Liver (tissue), 9 donors: ENCODE measurements around the gene M1AP. TPM values are rescaled to one million over a fixed set of nuclear protein-coding genes. Genes with fewer than 3 reads are reported as not detected.

Experiments
- DNase-seq: peaks from one replicate; pipeline ENCODE4 v3.0.0-alpha.2; 2017; ENCODE audit warnings: low spot score
- H3K27ac ChIP-seq, 2 donors: one replicate each; pipeline ENCODE4 v1.7.0; 2013; ENCODE audit warnings: inconsistent platforms in 2 of 2, low read length in 2 of 2, control low read depth in 1 of 2, low read depth in 1 of 2, mild to moderate bottlenecking in 1 of 2
- H3K27me3 ChIP-seq, 4 donors: one replicate each; pipeline versions ENCODE4 v1.6.1 to v1.7.0; 2013; ENCODE audit warnings: low read length in 3 of 4, inconsistent platforms in 1 of 4, mild to moderate bottlenecking in 1 of 4, moderate library complexity in 1 of 4; ENCODE audit not compliant: control insufficient read depth in 4 of 4, insufficient read depth in 4 of 4
- H3K36me3 ChIP-seq, 4 donors: one replicate each; pipeline versions ENCODE4 v1.6.1 to v1.7.0; 2013; ENCODE audit warnings: low read length in 3 of 4, mild to moderate bottlenecking in 3 of 4, low read depth in 1 of 4, moderate library complexity in 1 of 4; ENCODE audit not compliant: control insufficient read depth in 4 of 4, insufficient read depth in 3 of 4
- H3K4me1 ChIP-seq, 4 donors: one replicate each; pipeline versions ENCODE4 v1.6.1 to v1.7.0; 2013; ENCODE audit warnings: low read length in 3 of 4, mild to moderate bottlenecking in 3 of 4, moderate library complexity in 1 of 4; ENCODE audit not compliant: control insufficient read depth in 4 of 4, insufficient read depth in 4 of 4
- H3K4me3 ChIP-seq, 3 donors: one replicate each; pipeline versions ENCODE4 v1.6.1 to v1.7.0; 2013; ENCODE audit warnings: low read length in 3 of 3, control low read depth in 1 of 3, low read depth in 1 of 3, mild to moderate bottlenecking in 1 of 3
- H3K9ac ChIP-seq, 2 donors: one replicate each; pipeline ENCODE4 v1.7.0; 2013; ENCODE audit warnings: low read length in 2 of 2, mild to moderate bottlenecking in 2 of 2, moderate library complexity in 2 of 2, control low read depth in 1 of 2, low read depth in 1 of 2
- H3K9me3 ChIP-seq, 4 donors: one replicate each; pipeline versions ENCODE4 v1.6.1 to v1.7.0; 2013; ENCODE audit warnings: low read length in 3 of 4; ENCODE audit not compliant: control insufficient read depth in 4 of 4
- EGR1 ChIP-seq, 2 donors: IDR thresholded peaks; 2 replicates each; pipeline ENCODE4 v1.6.1; 2016 to 2018; ENCODE audit warnings: antibody characterized with exemption in 2 of 2, low read depth in 2 of 2
- FOXA1 ChIP-seq: IDR thresholded peaks from 2 replicates; pipeline ENCODE4 v1.6.1; 2016; ENCODE audit warnings: antibody characterized with exemption
- GABPA ChIP-seq, 2 donors: IDR thresholded peaks in 1 of 2; conservative IDR thresholded peaks in 1 of 2; 2 replicates each; pipeline ENCODE4 v1.6.1; 2016; ENCODE audit warnings: antibody characterized with exemption in 2 of 2, mild to moderate bottlenecking in 1 of 2, moderate library complexity in 1 of 2
- HNF4A ChIP-seq, 2 donors: conservative IDR thresholded peaks; 2 replicates each; pipeline ENCODE4 v1.6.1; 2016; ENCODE audit warnings: antibody characterized with exemption in 2 of 2, mild to moderate bottlenecking in 2 of 2
- HNF4G ChIP-seq: IDR thresholded peaks from 2 replicates; pipeline ENCODE4 v1.6.1; 2016; ENCODE audit warnings: antibody characterized with exemption
- RAD21 ChIP-seq, 2 donors: IDR thresholded peaks; 2 replicates each; pipeline ENCODE4 v1.6.1; 2016; ENCODE audit warnings: antibody characterized with exemption in 2 of 2, mild to moderate bottlenecking in 2 of 2
- RXRA ChIP-seq, 2 donors: IDR thresholded peaks; 2 replicates each; pipeline ENCODE4 v1.6.1; 2017 to 2018; ENCODE audit warnings: antibody characterized with exemption in 2 of 2, mild to moderate bottlenecking in 1 of 2
- SP1 ChIP-seq: IDR thresholded peaks from 2 replicates; pipeline ENCODE4 v1.6.1; 2018; ENCODE audit warnings: antibody characterized with exemption, mild to moderate bottlenecking
- TAF1 ChIP-seq: conservative IDR thresholded peaks from 2 replicates; pipeline ENCODE4 v1.6.1; 2016; ENCODE audit warnings: antibody characterized with exemption, mild to moderate bottlenecking
- YY1 ChIP-seq: IDR thresholded peaks from 2 replicates; pipeline ENCODE4 v1.6.1; 2016; ENCODE audit warnings: antibody characterized with exemption, mild to moderate bottlenecking
- WGBS: extraction: QIAGEN DNeasy Blood & Tissue Kit; methylation state at CpG from one replicate; pipeline ENCODE4 v1.1.7; 2013; 5-methylcytosine and 5-hydroxymethylcytosine counted together
- polyA plus RNA-seq, 2 donors: library from polyadenylated mRNA; stranded (reverse) in 1 of 2; unstranded in 1 of 2; fragments of 200-250 nt in 1 of 2; fragments of >200 nt in 1 of 2; fragmentation: Nextera tagmentation in 1 of 2; extraction: Ambion mirVana in 1 of 2; gene quantifications; one replicate each; pipeline versions ENCODE4 v1.2.1 to v1.2.3, GENCODE V29; 2013 to 2015
- total RNA-seq, 2 donors: library from RNA; depleted of rRNA; stranded (reverse); fragments of >200 nt; gene quantifications; one replicate each; pipeline ENCODE4 v1.2.3, GENCODE V29; 2014
- TF ChIP-seq, protein P1 (sequence below): IDR thresholded peaks from 2 replicates; pipeline ENCODE4 v1.6.1; 2016; ENCODE audit warnings: antibody characterized with exemption, mild to moderate bottlenecking
- TF ChIP-seq, protein P2 (sequence below): IDR thresholded peaks from 2 replicates; pipeline ENCODE4 v1.6.1; 2016; ENCODE audit warnings: antibody characterized with exemption
- TF ChIP-seq, protein P3 (sequence below): fragments of 150-350 bp; IDR thresholded peaks from 2 replicates; pipeline ENCODE4 v1.5.1; 2017; ENCODE audit warnings: improper control_type of control experiment, low read depth, low read length; ENCODE audit not compliant: missing input control
- TF ChIP-seq, protein P4 (sequence below): IDR thresholded peaks from 2 replicates; pipeline ENCODE4 v1.6.1; 2016; ENCODE audit warnings: antibody characterized with exemption
- donor health status: healthy.
- donor health status: healthy.
- donor health status: healthy.
- donor health status: healthy.
- donor health status: healthy.

M1AP gene
- total and polyA plus RNA-seq, 4 donors: under 0.01 to 0.38 (median 0.08) TPM

DNA sequence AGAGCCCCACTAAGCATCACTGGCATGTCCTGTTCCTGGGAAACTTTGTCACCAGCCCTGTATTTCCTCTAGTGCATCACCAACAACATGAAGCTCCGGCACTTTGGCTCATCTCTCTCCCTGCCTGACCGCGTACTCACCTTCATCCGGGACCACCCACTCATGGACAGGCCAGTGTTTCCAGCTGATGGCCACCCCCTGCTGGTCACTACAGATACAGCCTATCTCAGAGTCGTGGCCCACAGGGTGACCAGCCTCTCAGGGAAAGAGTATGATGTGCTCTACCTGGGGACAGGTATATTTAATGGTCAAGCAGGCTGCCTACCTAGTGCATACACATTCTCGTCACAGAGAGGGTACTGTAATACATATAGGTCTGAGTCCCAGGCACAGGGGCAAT is 27.0 kb upstream of the M1AP start (continued):
- TF ChIP-seq, protein P1, sequence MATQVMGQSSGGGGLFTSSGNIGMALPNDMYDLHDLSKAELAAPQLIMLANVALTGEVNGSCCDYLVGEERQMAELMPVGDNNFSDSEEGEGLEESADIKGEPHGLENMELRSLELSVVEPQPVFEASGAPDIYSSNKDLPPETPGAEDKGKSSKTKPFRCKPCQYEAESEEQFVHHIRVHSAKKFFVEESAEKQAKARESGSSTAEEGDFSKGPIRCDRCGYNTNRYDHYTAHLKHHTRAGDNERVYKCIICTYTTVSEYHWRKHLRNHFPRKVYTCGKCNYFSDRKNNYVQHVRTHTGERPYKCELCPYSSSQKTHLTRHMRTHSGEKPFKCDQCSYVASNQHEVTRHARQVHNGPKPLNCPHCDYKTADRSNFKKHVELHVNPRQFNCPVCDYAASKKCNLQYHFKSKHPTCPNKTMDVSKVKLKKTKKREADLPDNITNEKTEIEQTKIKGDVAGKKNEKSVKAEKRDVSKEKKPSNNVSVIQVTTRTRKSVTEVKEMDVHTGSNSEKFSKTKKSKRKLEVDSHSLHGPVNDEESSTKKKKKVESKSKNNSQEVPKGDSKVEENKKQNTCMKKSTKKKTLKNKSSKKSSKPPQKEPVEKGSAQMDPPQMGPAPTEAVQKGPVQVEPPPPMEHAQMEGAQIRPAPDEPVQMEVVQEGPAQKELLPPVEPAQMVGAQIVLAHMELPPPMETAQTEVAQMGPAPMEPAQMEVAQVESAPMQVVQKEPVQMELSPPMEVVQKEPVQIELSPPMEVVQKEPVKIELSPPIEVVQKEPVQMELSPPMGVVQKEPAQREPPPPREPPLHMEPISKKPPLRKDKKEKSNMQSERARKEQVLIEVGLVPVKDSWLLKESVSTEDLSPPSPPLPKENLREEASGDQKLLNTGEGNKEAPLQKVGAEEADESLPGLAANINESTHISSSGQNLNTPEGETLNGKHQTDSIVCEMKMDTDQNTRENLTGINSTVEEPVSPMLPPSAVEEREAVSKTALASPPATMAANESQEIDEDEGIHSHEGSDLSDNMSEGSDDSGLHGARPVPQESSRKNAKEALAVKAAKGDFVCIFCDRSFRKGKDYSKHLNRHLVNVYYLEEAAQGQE: no peak
- no peak for TF ChIP-seq RAD21 (IDR thresholded peaks at IDR 0.05)
- no peak for TF ChIP-seq GABPA (IDR thresholded peaks at IDR 0.05 in 1 of 2, conservative IDR thresholded peaks at IDR 0.05 in 1 of 2)

DNA sequence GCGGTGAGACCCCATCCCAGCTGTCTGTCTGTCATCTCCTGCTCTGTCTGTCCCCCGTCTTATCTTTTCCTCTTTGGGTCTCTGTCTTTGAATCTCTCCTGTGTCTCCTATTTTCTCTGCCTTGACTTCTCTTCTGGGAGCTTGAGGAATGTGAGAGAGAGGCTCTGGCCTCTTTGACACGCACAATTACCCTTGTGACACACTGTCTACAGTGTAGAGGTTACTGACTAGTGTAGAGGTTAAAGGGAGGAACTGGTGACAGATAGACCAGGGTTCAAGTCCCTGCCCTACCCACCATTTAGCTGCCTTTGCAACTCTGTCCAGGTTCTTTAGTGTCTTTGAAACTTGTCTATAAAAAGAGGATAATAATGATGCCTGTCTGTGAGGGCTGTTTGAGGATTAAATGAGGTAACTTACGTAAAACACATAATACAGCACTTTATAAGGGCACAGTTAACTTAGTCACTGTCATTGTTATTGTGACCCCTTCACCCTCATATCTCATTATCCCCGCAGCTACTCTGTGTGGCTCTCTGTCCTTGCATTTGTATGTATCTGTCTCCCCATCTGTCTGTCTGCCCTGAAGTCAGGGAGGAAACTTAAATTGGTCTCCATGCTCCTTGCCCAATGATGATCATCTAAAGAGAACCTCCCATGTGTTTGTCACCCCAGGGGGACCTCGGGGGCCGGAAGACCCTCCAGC is 25.8 kb upstream of the M1AP start:
- no peak overlapping the region for H3K4me3 ChIP-seq
- TF ChIP-seq FOXA1 (no peak), YY1 (no peak), EGR1 (IDR thresholded peaks at IDR 0.05; ENCODE audit: low read depth in 2 of 2) (no peak), GABPA (IDR thresholded peaks at IDR 0.05 in 1 of 2, conservative IDR thresholded peaks at IDR 0.05 in 1 of 2) (no peak), TAF1 (no peak), RXRA (IDR thresholded peaks at IDR 0.05) (no peak), HNF4A (conservative IDR thresholded peaks at IDR 0.05) (no peak), HNF4G (no peak), SP1 (no peak)
- TF ChIP-seq, protein P2, sequence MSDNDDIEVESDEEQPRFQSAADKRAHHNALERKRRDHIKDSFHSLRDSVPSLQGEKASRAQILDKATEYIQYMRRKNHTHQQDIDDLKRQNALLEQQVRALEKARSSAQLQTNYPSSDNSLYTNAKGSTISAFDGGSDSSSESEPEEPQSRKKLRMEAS: no peak
- TF ChIP-seq, protein P3, sequence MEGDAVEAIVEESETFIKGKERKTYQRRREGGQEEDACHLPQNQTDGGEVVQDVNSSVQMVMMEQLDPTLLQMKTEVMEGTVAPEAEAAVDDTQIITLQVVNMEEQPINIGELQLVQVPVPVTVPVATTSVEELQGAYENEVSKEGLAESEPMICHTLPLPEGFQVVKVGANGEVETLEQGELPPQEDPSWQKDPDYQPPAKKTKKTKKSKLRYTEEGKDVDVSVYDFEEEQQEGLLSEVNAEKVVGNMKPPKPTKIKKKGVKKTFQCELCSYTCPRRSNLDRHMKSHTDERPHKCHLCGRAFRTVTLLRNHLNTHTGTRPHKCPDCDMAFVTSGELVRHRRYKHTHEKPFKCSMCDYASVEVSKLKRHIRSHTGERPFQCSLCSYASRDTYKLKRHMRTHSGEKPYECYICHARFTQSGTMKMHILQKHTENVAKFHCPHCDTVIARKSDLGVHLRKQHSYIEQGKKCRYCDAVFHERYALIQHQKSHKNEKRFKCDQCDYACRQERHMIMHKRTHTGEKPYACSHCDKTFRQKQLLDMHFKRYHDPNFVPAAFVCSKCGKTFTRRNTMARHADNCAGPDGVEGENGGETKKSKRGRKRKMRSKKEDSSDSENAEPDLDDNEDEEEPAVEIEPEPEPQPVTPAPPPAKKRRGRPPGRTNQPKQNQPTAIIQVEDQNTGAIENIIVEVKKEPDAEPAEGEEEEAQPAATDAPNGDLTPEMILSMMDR: no peak
- TF ChIP-seq, protein P4, sequence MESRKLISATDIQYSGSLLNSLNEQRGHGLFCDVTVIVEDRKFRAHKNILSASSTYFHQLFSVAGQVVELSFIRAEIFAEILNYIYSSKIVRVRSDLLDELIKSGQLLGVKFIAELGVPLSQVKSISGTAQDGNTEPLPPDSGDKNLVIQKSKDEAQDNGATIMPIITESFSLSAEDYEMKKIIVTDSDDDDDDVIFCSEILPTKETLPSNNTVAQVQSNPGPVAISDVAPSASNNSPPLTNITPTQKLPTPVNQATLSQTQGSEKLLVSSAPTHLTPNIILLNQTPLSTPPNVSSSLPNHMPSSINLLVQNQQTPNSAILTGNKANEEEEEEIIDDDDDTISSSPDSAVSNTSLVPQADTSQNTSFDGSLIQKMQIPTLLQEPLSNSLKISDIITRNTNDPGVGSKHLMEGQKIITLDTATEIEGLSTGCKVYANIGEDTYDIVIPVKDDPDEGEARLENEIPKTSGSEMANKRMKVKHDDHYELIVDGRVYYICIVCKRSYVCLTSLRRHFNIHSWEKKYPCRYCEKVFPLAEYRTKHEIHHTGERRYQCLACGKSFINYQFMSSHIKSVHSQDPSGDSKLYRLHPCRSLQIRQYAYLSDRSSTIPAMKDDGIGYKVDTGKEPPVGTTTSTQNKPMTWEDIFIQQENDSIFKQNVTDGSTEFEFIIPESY: no peak
- TF ChIP-seq, protein P1: no peak
- 81% methylated on average over 7 of the region's 7 CpGs for WGBS
- H3K36me3 ChIP-seq: no peaks in the 10 kb centered on the region
- no peak overlapping the region for H3K27ac ChIP-seq
- no peaks in the 10 kb centered on the region for H3K9me3 ChIP-seq
- no peak overlapping the region for H3K9ac ChIP-seq
- H3K4me1 ChIP-seq: no peaks in the 10 kb centered on the region
- DNase-seq: no peak
- no peaks in the 10 kb centered on the region for H3K27me3 ChIP-seq
